Measurements from ENCODE around the gene RTL5.

Gene RTL5

GRCh38 chrX:72107841-72108595, 23.7 kb downstream of the RTL5 start:
- no peak for DNase-seq

- peak in 1 of 5 experiments; percentile 35 for DNase-seq
These were observed 24.4 kb downstream of the RTL5 start for GRCh38 chrX:72107320-72107719.

GRCh38 chrX:72105436-72105835, 26.3 kb downstream of the RTL5 start:
- DNase-seq = peak in 4 of 5 experiments; percentile 2 to 89 (median 70)

- DNase-seq = no peak
These were observed 29.0 kb downstream of the RTL5 start for GRCh38 chrX:72102760-72103159.

- DNase-seq = peak in 1 of 5 experiments; percentile 24
These were observed 29.6 kb downstream of the RTL5 start for GRCh38 chrX:72102126-72102525.

- no peak for DNase-seq
These were observed 30.1 kb downstream of the RTL5 start for GRCh38 chrX:72101597-72102037.

GRCh38 chrX:72100824-72101351, 30.8 kb downstream of the RTL5 start:
- peak; percentile 30 to 91 (median 67) for DNase-seq

- DNase-seq = peak in 3 of 5 experiments; percentile 6 to 43 (median 40)
These were observed 31.5 kb downstream of the RTL5 start for GRCh38 chrX:72100051-72100755.

GRCh38 chrX:72097098-72097497, 34.6 kb downstream of the RTL5 start:
- no peak for DNase-seq

GRCh38 chrX:72095370-72095769, 36.3 kb downstream of the RTL5 start:
- DNase-seq = no peak

GRCh38 chrX:72094894-72095293, 36.8 kb downstream of the RTL5 start:
- DNase-seq = peak; percentile 27 to 76 (median 62)

- DNase-seq = no peak
These were observed 42.5 kb downstream of the RTL5 start for GRCh38 chrX:72089254-72089653.

- DNase-seq = no peak
These were observed 43.0 kb downstream of the RTL5 start for GRCh38 chrX:72088761-72089160.

GRCh38 chrX:72086995-72087394, 44.7 kb downstream of the RTL5 start:
- DNase-seq = no peak

- no peak for DNase-seq
These were observed 47.6 kb downstream of the RTL5 start for GRCh38 chrX:72084114-72084513.

- DNase-seq = no peak
These were observed 48.4 kb downstream of the RTL5 start for GRCh38 chrX:72083291-72083690.

GRCh38 chrX:72081605-72082320, 50.0 kb downstream of the RTL5 start:
- DNase-seq = no peak

GRCh38 chrX:72080800-72081199, 50.9 kb downstream of the RTL5 start:
- no peak for DNase-seq

GRCh38 chrX:72080150-72080549, 51.6 kb downstream of the RTL5 start:
- no peak for DNase-seq

GRCh38 chrX:72079607-72080006, 52.1 kb downstream of the RTL5 start:
- no peak for DNase-seq

- DNase-seq = no peak
These were observed 53.3 kb downstream of the RTL5 start for GRCh38 chrX:72078411-72078810.

Data from T-helper 2 cell (primary cell).